ENCODE measurements around the gene TMTC2. TPM values are rescaled to one million over a fixed set of nuclear protein-coding genes. Genes with fewer than 3 reads are reported as not detected.

Gene TMTC2
- total and polyA plus RNA-seq, 2 donors (not counting 1 experiment from before 2014, with no cell fraction given) = 2.4 to 3.2 TPM

DNA sequence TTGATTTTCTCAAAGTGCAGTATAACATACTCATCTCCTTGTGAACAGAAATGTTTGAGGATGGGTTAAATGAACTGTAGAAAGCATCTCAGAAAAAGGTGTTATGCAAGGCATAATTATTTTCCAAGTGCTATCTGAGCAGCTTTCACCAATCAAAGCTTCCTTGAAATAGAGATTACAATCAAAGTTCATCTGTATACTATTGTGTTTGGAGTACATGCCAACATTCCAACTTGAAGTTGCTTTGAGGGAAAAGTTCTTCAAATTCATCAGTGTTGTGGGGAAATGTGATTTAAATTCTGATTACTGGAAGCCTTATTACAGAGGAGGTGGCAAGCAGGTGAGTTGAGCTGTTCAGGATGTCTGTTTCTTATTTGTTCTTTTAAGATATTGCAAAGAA lies 68.2 kb downstream of the TMTC2 start:
- Histone ChIP-seq H3K4me2 (replicated peaks; ENCODE audit: low read depth, low read length, poor library complexity, severe bottlenecking) (no peak overlapping the region), H4K20me1 (ENCODE audit: control insufficient read depth, insufficient read depth, low read length, poor library complexity, severe bottlenecking) (no peaks in the 10 kb centered on the region), H3K9me3 (ENCODE audit: control extremely low read depth in 1 of 3, control insufficient read depth in 2 of 3, insufficient read depth in 1 of 3, low read length in 2 of 3) (no peaks in the 10 kb centered on the region), H3K27me3 (replicated peaks in 1 of 4; ENCODE audit: control extremely low read depth in 1 of 4, control insufficient read depth in 3 of 4, insufficient read depth in 4 of 4, low read length in 3 of 4) (no peaks in the 10 kb centered on the region), H2AFZ (ENCODE audit: insufficient read depth, low read depth, low read length, poor library complexity, severe bottlenecking) (no peak overlapping the region), H3K9ac (ENCODE audit: low read length) (no peak overlapping the region), H3K36me3 (replicated peaks in 1 of 2; ENCODE audit: control extremely low read depth in 1 of 2, control insufficient read depth in 1 of 2, extremely low read depth in 1 of 2, insufficient read depth in 2 of 2, low read length in 1 of 2) (no peaks in the 10 kb centered on the region), H3K4me3 (ENCODE audit: control extremely low read depth in 1 of 5, extremely low read depth in 1 of 5, insufficient read depth in 1 of 5, low read depth in 2 of 5, low read length in 4 of 5) (no peak overlapping the region), H3K79me2 (ENCODE audit: control insufficient read depth, insufficient read depth, low read length) (no peaks in the 10 kb centered on the region), H3K27ac (ENCODE audit: low read length in 2 of 2) (no peak overlapping the region), H3K4me1 (ENCODE audit: control insufficient read depth in 2 of 2, insufficient read depth in 2 of 2, low read length in 2 of 2) (no peaks in the 10 kb centered on the region)
- TF ChIP-seq EZH2 (IDR thresholded peaks at IDR 0.05; ENCODE audit: borderline replicate concordance, insufficient read depth, low read depth, low read length, poor library complexity, severe bottlenecking) = no peak
- TF ChIP-seq, protein P1, sequence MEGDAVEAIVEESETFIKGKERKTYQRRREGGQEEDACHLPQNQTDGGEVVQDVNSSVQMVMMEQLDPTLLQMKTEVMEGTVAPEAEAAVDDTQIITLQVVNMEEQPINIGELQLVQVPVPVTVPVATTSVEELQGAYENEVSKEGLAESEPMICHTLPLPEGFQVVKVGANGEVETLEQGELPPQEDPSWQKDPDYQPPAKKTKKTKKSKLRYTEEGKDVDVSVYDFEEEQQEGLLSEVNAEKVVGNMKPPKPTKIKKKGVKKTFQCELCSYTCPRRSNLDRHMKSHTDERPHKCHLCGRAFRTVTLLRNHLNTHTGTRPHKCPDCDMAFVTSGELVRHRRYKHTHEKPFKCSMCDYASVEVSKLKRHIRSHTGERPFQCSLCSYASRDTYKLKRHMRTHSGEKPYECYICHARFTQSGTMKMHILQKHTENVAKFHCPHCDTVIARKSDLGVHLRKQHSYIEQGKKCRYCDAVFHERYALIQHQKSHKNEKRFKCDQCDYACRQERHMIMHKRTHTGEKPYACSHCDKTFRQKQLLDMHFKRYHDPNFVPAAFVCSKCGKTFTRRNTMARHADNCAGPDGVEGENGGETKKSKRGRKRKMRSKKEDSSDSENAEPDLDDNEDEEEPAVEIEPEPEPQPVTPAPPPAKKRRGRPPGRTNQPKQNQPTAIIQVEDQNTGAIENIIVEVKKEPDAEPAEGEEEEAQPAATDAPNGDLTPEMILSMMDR (IDR thresholded peaks at IDR 0.05) = no peak
- Mint-ChIP-seq H3K9me3 (ENCODE audit: insufficient read depth) (no peaks in the 10 kb centered on the region), H3K4me3 (no peak overlapping the region), H3K4me1 (no peaks in the 10 kb centered on the region), H3K27me3 (no peaks in the 10 kb centered on the region), H3K27ac (no peak overlapping the region)
- no peak for ATAC-seq (ENCODE audit: low read depth)
- ChIA-PET CTCF (no interaction called here), POLR2A (no interaction called here)
- intact Hi-C loops (cut with micrococcal nuclease) = no loop called here
- DNase-seq = no peak

DNA sequence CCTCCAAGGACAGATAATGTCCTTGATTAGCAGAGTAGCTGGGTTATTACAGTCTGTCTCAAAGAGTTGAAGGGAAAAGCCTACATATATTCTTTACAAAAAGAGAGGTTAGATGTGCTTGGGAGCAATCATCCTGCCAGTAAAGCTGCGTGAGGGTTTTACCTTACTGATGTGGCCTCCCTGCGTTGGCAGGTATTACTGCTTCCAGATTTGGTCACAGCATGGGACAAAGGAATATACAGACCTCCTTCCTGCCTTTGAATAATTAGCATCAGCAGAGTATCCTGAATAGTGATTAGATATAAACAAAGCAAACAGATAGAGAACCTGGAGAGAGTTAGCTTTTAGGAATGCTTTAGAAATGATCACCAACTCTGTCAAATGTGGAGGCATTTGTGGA lies 69.6 kb downstream of the TMTC2 start:
- H3K4me1 Mint-ChIP-seq = no peaks in the 10 kb centered on the region

More for the DNA sequence above, 69.6 kb downstream of the TMTC2 start:
- Histone ChIP-seq H3K9me3 (ENCODE audit: control extremely low read depth in 1 of 3, control insufficient read depth in 2 of 3, insufficient read depth in 1 of 3, low read length in 2 of 3) (no peaks in the 10 kb centered on the region), H3K4me2 (replicated peaks; ENCODE audit: low read depth, low read length, poor library complexity, severe bottlenecking) (no peak overlapping the region), H3K79me2 (ENCODE audit: control insufficient read depth, insufficient read depth, low read length) (no peaks in the 10 kb centered on the region), H3K27me3 (replicated peaks in 1 of 4; ENCODE audit: control extremely low read depth in 1 of 4, control insufficient read depth in 3 of 4, insufficient read depth in 4 of 4, low read length in 3 of 4) (no peaks in the 10 kb centered on the region), H3K36me3 (replicated peaks in 1 of 2; ENCODE audit: control extremely low read depth in 1 of 2, control insufficient read depth in 1 of 2, extremely low read depth in 1 of 2, insufficient read depth in 2 of 2, low read length in 1 of 2) (no peaks in the 10 kb centered on the region), H2AFZ (ENCODE audit: insufficient read depth, low read depth, low read length, poor library complexity, severe bottlenecking) (no peak overlapping the region), H4K20me1 (ENCODE audit: control insufficient read depth, insufficient read depth, low read length, poor library complexity, severe bottlenecking) (no peaks in the 10 kb centered on the region), H3K9ac (ENCODE audit: low read length) (no peak overlapping the region), H3K27ac (ENCODE audit: low read length in 2 of 2) (no peak overlapping the region), H3K4me1 (ENCODE audit: control insufficient read depth in 2 of 2, insufficient read depth in 2 of 2, low read length in 2 of 2) (no peaks in the 10 kb centered on the region), H3K4me3 (ENCODE audit: control extremely low read depth in 1 of 5, extremely low read depth in 1 of 5, insufficient read depth in 1 of 5, low read depth in 2 of 5, low read length in 4 of 5) (no peak overlapping the region)
- Mint-ChIP-seq H3K27ac (no peak overlapping the region), H3K27me3 (no peaks in the 10 kb centered on the region), H3K4me3 (no peak overlapping the region), H3K9me3 (ENCODE audit: insufficient read depth) (no peaks in the 10 kb centered on the region)
- ATAC-seq (ENCODE audit: low read depth) (no peak), DNase-seq (no peak)
- intact Hi-C loops (cut with micrococcal nuclease) = no loop called here
- no CpG with 5 or more reads among the region's 2 CpGs for WGBS (ENCODE audit: insufficient coverage)
- TF ChIP-seq, protein P1 (IDR thresholded peaks at IDR 0.05) = no peak
- TF ChIP-seq EZH2 (IDR thresholded peaks at IDR 0.05; ENCODE audit: borderline replicate concordance, insufficient read depth, low read depth, low read length, poor library complexity, severe bottlenecking) = no peak
- POLR2A ChIA-PET = no interaction called here
- CTCF ChIA-PET = no interaction called here

All from B cell (primary cell).